NCI-H1092 treated with DMSO at 0.1 percent for 48 hours (cell line): Measurements from ENCODE around the gene EFNB3.

ENCODE experiments used
- DNase-seq: peaks from one replicate; lab custom pipeline; 2025; lab: John Stamatoyannopoulos, UW

Gene EFNB3

GRCh38 chr17:7717756-7718350 is 12.9 kb downstream of the EFNB3 start:
- DNase-seq, result peak; percentile 38

GRCh38 chr17:7719661-7720060 is 14.7 kb downstream of the EFNB3 start:
- no peak for DNase-seq

GRCh38 chr17:7720125-7720524 is 15.1 kb downstream of the EFNB3 start:
- DNase-seq, result no peak

- no peak for DNase-seq
Measured at GRCh38 chr17:7721612-7722011, 16.6 kb downstream of the EFNB3 start.

- DNase-seq, result peak; percentile 7
Measured at GRCh38 chr17:7727886-7728285, 22.9 kb downstream of the EFNB3 start.

GRCh38 chr17:7729816-7730215 is 24.8 kb downstream of the EFNB3 start:
- no peak for DNase-seq

- no peak for DNase-seq
Measured at GRCh38 chr17:7732981-7733539, 28.1 kb downstream of the EFNB3 start.

GRCh38 chr17:7737601-7738000 is 32.6 kb downstream of the EFNB3 start:
- no peak for DNase-seq

GRCh38 chr17:7739746-7740145 is 34.7 kb downstream of the EFNB3 start:
- DNase-seq, result no peak

GRCh38 chr17:7740481-7741001 is 35.5 kb downstream of the EFNB3 start:
- DNase-seq, result peak; percentile 56

GRCh38 chr17:7742729-7743128 is 37.7 kb downstream of the EFNB3 start:
- DNase-seq, result no peak

GRCh38 chr17:7744416-7744815 is 39.4 kb downstream of the EFNB3 start:
- no peak for DNase-seq

- DNase-seq, result no peak
Measured at GRCh38 chr17:7745748-7746470, 40.9 kb downstream of the EFNB3 start.

GRCh38 chr17:7747635-7748071 is 42.7 kb downstream of the EFNB3 start:
- no peak for DNase-seq

- DNase-seq, result no peak
Measured at GRCh38 chr17:7748076-7748775, 43.2 kb downstream of the EFNB3 start.

GRCh38 chr17:7750321-7750821 is 45.4 kb downstream of the EFNB3 start:
- DNase-seq, result no peak

- no peak for DNase-seq
Measured at GRCh38 chr17:7754656-7755055, 49.7 kb downstream of the EFNB3 start.

- DNase-seq, result no peak
Measured at GRCh38 chr17:7755095-7755890, 50.3 kb downstream of the EFNB3 start.

GRCh38 chr17:7756968-7757367 is 52.0 kb downstream of the EFNB3 start:
- DNase-seq, result no peak
